GM20000 (cell line): ENCODE data around the gene RAPGEF4.
"Not testable (repeated sequence)": the region's sequence is repeated elsewhere in the genome, so short reads cannot be mapped to it uniquely, and the experiment has no call there.

Experiments
- DNase-seq: peaks from one replicate; pipeline ENCODE4 v3.0.0; 2012; ENCODE audit warnings: low spot score
- TF ChIP-seq, protein P1 (sequence below): IDR thresholded peaks from 2 replicates; pipeline ENCODE4 v1.5.1; 2012; ENCODE audit warnings: mild to moderate bottlenecking, control low read depth; ENCODE audit errors: extremely low read depth, missing control alignments

Gene RAPGEF4

DNA sequence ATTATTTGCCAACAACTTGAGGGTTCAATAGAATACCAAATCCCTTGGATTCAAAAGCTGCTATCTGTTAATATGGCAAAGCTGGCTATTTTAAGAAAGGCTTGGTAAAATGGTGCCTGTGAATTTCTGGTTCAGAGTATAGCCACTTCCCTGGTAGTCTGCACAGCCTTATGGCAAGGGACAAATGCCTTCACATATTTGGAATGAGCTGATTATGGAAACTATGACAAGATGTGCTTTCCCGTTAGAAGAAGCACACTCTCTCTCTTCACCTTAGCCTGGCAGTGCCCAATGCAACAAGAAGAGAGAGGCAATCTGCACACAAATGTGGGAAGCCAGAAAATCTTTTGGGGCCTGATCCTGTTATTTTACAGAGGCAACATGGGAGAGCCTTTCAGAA is 292.5 kb downstream of the RAPGEF4 start:
- TF ChIP-seq, protein P1, sequence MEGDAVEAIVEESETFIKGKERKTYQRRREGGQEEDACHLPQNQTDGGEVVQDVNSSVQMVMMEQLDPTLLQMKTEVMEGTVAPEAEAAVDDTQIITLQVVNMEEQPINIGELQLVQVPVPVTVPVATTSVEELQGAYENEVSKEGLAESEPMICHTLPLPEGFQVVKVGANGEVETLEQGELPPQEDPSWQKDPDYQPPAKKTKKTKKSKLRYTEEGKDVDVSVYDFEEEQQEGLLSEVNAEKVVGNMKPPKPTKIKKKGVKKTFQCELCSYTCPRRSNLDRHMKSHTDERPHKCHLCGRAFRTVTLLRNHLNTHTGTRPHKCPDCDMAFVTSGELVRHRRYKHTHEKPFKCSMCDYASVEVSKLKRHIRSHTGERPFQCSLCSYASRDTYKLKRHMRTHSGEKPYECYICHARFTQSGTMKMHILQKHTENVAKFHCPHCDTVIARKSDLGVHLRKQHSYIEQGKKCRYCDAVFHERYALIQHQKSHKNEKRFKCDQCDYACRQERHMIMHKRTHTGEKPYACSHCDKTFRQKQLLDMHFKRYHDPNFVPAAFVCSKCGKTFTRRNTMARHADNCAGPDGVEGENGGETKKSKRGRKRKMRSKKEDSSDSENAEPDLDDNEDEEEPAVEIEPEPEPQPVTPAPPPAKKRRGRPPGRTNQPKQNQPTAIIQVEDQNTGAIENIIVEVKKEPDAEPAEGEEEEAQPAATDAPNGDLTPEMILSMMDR = no peak
- no peak for DNase-seq

DNA sequence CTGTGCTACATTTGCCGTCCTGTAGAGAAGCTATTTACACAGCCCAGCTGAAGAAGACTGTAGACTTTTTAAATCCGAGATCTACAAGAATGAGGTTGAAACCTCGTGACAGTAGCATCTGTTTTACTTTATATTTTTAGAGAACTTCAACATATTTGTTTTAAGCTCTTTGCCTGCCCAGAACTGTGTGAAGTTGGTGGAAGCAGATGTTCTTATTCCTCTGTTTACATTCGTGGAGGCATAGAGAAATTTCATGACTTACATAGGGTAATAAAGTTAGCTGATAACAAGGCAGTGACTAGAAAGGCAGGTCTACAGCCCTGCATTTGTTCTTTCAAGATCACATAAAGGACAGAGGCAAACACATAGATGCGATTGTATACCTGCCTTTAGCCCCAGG is 293.0 kb downstream of the RAPGEF4 start:
- TF ChIP-seq, protein P1 = no peak
- DNase-seq = no peak

DNA sequence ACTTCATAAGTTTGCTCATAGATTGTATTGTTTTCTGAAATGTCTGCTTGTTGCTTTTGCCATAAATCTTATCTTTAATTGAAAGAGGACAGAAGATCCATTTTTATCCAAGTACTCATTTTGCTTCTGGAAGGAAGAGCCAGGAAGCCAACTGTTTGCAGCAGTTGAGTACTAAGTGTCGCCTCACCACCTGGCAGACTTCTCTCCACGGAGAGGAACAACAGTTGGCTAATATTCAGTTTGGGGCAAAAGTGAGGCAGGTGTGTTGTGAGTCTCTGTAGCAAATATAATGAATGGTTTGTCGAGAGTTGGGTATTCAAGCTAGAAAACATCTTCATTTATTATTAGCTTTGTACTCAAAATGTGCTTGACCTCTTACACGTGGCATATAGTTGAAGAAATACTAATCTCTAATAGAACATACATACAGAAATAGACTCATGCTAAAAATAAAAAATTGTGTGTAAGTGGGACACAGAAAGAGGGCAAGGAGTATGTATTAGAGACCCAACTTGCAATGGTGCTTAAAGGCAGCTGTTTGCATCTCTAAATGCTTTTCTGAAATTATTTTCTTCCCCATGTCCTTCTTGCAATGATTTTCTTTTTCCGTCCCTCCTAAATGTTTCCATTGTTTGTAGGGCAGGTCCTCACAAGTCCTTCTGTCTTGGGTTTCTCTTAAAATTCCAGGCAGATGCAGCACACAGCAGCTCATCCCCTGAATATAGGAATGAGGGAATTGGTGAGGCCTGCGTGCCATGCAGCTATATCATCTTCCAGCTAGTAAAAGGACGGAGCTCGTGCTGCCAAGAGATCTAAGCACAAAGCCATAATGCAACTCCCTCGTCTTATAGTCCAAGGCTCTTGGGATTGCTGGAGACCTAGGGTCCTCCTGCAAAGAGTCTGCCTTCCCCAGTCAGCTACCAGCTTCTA is 295.2 kb downstream of the RAPGEF4 start:
- TF ChIP-seq, protein P1 = no peak
- DNase-seq = no peak

DNA sequence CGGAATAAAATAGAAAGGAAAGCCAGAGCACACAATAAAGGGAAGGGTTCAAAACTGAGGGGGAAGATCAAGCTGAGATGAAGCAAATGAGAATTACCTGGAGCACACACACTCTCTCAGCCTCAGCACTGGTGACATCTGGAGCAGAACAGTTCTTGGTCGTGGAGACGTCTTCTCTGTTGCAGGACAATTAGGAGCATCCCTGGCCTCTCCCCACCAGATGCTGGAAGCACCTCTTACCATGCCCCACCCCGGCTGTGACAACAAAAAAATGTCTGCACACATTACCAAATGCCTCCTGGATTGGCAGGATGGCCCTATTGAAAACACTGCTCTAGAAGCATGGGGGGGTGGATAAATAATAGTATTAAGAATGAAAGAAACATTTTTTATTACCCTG is 296.4 kb downstream of the RAPGEF4 start:
- TF ChIP-seq, protein P1 = no peak
- no peak for DNase-seq

DNA sequence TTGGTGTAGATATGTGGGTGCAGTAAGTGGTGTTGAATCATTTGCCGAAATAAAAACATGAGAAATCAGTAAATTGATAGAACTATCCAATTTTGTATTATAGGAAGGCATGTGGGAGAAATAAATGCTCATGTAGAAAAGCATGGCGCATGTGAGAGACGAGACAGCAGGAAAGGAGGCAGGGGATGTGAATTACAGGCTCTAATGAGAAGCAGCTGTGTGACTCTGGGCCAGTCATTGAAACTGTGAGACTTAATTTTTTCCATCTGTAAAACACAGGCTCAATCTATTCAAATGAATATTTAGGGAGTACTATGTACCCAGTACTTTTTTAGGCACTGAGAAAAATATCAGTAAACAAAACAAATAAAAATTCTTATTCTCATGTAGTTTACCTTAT is 297.4 kb downstream of the RAPGEF4 start:
- no peak for DNase-seq
- TF ChIP-seq, protein P1 = no peak

DNA sequence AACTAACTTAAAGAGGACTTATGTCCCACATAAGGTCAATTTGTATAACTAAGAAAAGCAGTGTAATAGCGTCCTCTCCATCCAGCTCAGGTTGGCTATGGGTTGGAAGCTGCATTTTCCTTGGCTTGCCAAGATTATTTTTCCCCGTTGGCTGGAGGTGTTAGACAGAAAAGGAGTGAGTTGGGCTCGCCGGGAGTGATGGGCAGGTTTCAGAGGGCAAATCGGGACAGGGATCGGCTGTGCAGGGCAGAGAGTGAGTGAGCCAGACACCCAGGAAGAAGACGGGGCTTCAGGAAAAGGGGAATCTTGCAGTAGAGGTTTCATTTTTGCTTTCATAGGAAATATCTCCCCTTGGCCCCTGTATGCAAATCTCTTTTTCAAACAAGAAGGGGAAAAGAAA is 298.5 kb downstream of the RAPGEF4 start:
- TF ChIP-seq, protein P1 = no peak
- DNase-seq = no peak

DNA sequence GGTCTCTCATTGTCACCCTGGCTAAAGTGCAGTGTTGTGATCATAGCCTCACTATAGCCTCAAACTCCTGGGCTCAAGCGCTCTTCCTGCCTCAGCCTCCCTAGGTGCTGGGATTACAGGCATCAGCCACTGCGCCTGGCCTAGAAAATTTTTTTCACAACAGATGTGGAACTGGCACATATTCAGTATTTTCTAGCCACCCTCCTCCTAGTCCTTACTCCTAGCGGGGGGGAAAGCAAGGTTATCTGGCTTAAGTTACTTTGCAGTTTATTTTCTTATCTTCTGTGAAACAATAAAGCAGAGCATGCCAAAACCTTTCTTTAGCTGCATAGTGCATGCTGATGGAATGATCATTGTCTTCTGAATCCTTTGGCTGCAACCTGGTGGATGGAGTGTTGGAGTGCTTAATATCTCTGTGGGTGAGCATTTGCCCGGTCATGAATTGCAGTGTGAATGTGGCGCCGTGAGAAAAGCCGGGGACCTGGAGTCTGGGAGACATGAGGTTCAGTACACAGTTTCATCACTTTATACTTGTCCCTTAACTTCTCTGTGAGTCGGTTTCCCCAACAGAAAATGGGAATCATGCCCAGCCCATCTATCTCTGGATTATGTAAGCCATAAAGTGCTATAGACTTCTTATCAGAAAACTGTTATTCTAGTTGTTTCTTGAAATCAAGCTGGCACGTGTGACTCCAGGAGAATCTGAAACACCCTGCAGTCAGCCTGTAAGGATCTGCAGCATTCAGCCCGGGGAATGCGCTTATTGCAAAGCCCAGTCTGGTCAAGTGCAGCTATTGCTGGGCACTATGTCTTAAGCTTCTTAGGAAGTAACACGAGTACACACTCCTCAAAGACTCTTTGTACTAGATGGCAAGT is 301.8 kb downstream of the RAPGEF4 start:
- DNase-seq = no peak
- TF ChIP-seq, protein P1 = no peak

DNA sequence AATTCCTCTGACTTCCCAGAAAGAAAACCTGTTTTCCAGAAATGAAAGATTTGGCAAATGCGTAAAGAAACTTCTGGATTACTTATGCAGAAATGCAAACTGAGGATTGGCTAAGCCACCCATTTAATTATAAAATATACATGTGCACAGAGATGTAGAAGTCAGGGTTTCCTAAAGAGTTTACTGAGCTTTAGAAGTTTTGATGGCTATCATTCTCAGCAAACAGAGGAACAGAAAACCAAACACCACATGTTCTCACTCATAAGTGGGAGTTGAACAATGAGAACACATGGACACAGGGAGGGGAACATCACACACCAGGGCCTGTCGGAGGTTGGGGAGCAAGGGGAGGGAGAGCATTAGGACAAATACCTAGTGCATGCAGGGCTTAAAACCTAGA is 302.6 kb downstream of the RAPGEF4 start:
- not testable (repeated sequence) for DNase-seq
